NCI-H2196 treated with DMSO at 0.1 percent for 48 hours (cell line): ENCODE results near the gene ANKRD33.

Experiments used
- DNase-seq: peaks from one replicate; lab custom pipeline; 2025; ENCODE audit not compliant: unreplicated experiment; lab: John Stamatoyannopoulos, UW

ANKRD33 gene

GRCh38 chr12:51887476-51888315 is at the start of gene ANKRD33:
Gene ANKRD33 (plus strand): TSS chr12:51888103. CDS start chr12:51888187, 84 bp downstream.
- no peak for DNase-seq

GRCh38 chr12:51838762-51839161 is 49.1 kb upstream of the ANKRD33 start:
- DNase-seq = no peak

GRCh38 chr12:51839310-51839947 is 48.5 kb upstream of the ANKRD33 start:
- DNase-seq = no peak

GRCh38 chr12:51840966-51841365 is 46.9 kb upstream of the ANKRD33 start:
- no peak for DNase-seq

GRCh38 chr12:51841727-51842126 is 46.2 kb upstream of the ANKRD33 start:
- DNase-seq = no peak

- no peak for DNase-seq
Measured at GRCh38 chr12:51844854-51845253, 43.0 kb upstream of the ANKRD33 start.

- no peak for DNase-seq
Measured at GRCh38 chr12:51845482-51845881, 42.4 kb upstream of the ANKRD33 start.

GRCh38 chr12:51846271-51846691 is 41.6 kb upstream of the ANKRD33 start:
- no peak for DNase-seq

- no peak for DNase-seq
Measured at GRCh38 chr12:51846911-51847642, 40.8 kb upstream of the ANKRD33 start.

GRCh38 chr12:51847643-51848325 is 40.1 kb upstream of the ANKRD33 start:
- no peak for DNase-seq

- DNase-seq = no peak
Measured at GRCh38 chr12:51848326-51848727, 39.6 kb upstream of the ANKRD33 start, which contains the start of gene FIGNL2. Gene FIGNL2 (minus strand): TSS chr12:51848718. CDS start chr12:51822413, 26,305 bp downstream.

GRCh38 chr12:51848841-51849735 is 38.8 kb upstream of the ANKRD33 start:
- no peak for DNase-seq

- no peak for DNase-seq
Measured at GRCh38 chr12:51850081-51850964, 37.6 kb upstream of the ANKRD33 start.

GRCh38 chr12:51850965-51851299 is 37.0 kb upstream of the ANKRD33 start:
- DNase-seq = no peak

- no peak for DNase-seq
Measured at GRCh38 chr12:51851413-51852124, 36.3 kb upstream of the ANKRD33 start.

- DNase-seq = no peak
Measured at GRCh38 chr12:51852404-51853137, 35.3 kb upstream of the ANKRD33 start.

- no peak for DNase-seq
Measured at GRCh38 chr12:51855586-51856428, 32.1 kb upstream of the ANKRD33 start.
